Lower leg skin (tissue), 3 donors: ENCODE results near the gene SH2D5.

Experiments used
- CTCF ChIP-seq, 3 donors: fragments of 450-650 bp; IDR thresholded peaks; one replicate each; pipeline ENCODE4 v1.5.1; 2016; ENCODE audit warnings: antibody characterized with exemption in 3 of 3, mild to moderate bottlenecking in 3 of 3, moderate library complexity in 2 of 3
- POLR2A ChIP-seq, 2 donors: fragments of 450-650 bp; IDR thresholded peaks; one replicate each; pipeline ENCODE4 v1.6.1; 2016 to 2017; ENCODE audit warnings: antibody characterized with exemption in 2 of 2, mild to moderate bottlenecking in 1 of 2, moderate library complexity in 1 of 2

- TF ChIP-seq CTCF (IDR thresholded peaks at IDR 0.05) = no peak
- no peak for TF ChIP-seq POLR2A (IDR thresholded peaks at IDR 0.05)
Measured at GRCh38 chr1:20713440-20713839, 19.1 kb downstream of the SH2D5 start.
